ENCODE results near the gene ATP2C2.
"Not testable (repeated sequence)": the region's sequence is repeated elsewhere in the genome, so short reads cannot be mapped to it uniquely, and the experiment has no call there.

ATP2C2 gene

DNA sequence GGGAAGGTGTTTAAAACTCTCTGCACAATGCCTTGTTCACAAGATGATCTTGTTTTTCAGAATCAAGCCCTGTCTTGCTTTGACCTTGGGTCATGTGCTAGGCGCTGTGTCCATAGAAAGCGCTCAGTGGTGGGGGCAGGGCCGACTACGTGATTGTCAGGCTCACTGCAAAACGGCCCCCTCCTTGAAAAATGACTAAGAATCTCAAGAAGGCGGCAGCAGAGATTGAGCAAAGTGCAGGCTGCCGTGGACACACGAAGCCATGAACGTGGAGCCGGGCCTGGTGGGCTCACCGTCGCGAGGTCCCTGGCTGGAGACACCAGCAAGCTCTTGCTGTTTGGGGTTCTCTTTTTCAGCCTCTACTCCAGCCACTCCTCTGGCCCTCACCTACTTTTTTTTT lies 10.2 kb downstream of the ATP2C2 start:
- H3K27me3 ChIP-seq (ENCODE audit: control insufficient read depth, insufficient read depth, low read length) = no peaks in the 10 kb centered on the region
- no peak overlapping the region for H3K9ac ChIP-seq (ENCODE audit: low read length)
- H3K4me3 ChIP-seq (ENCODE audit: low read length) = no peak overlapping the region
- H3K4me1 ChIP-seq (ENCODE audit: control insufficient read depth, insufficient read depth, low read length) = no peaks in the 10 kb centered on the region
- no peaks in the 10 kb centered on the region for H3K36me3 ChIP-seq (ENCODE audit: control insufficient read depth, insufficient read depth, low read length)
- no peak overlapping the region for H3K27ac ChIP-seq (ENCODE audit: low read depth, low read length)

DNA sequence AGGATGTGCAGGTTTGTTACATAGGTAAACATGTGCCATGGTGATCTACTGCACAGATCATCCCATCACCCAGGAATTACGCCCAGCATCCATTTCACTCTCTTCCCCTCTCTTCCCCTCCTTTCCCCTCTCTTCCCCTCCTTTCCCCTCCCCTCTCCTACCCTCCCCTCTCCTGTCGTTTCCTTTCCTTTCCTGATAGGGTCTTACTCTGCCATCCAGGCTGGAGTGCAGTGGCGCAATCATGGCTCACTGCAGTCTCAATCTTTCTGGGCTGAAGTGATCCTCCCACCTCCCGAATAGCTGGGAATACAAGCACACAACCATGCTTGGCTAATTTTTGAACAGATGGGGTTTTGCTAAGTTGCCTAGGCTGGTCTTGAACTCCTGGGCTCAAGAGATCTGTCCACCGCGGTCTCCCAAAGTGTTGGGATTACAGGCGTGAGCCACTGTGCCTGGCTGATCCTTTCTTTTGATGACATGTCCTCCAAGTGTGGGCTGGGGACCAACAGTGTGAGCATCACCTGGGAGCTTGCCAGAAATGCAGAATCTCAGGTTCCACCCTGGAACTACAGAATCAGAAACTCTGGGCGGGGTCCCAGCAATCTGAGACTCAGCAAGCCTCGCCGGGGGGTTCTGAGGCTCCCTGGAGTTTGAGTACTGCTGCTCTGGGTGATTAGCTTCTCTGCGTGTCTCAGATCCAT lies 10.8 kb downstream of the ATP2C2 start:
- no peaks in the 10 kb centered on the region for H3K4me1 ChIP-seq (ENCODE audit: control insufficient read depth, insufficient read depth, low read length)
- no peak overlapping the region for H3K27ac ChIP-seq (ENCODE audit: low read depth, low read length)
- no peak overlapping the region for H3K9ac ChIP-seq (ENCODE audit: low read length)

GRCh38 chr16:84379709-84380362 lies 11.5 kb downstream of the ATP2C2 start:
- Histone ChIP-seq H3K4me1 (ENCODE audit: control insufficient read depth, insufficient read depth, low read length) (no peaks in the 10 kb centered on the region), H3K4me3 (ENCODE audit: low read length) (no peak overlapping the region), H3K9ac (ENCODE audit: low read length) (no peak overlapping the region), H3K36me3 (ENCODE audit: control insufficient read depth, insufficient read depth, low read length) (no peaks in the 10 kb centered on the region), H3K27me3 (ENCODE audit: control insufficient read depth, insufficient read depth, low read length) (no peaks in the 10 kb centered on the region), H3K27ac (ENCODE audit: low read depth, low read length) (no peak overlapping the region)

More for the DNA sequence above, 10.8 kb downstream of the ATP2C2 start:
- H3K36me3 ChIP-seq (ENCODE audit: control insufficient read depth, insufficient read depth, low read length) = no peaks in the 10 kb centered on the region
- H3K4me3 ChIP-seq (ENCODE audit: low read length) = no peak overlapping the region
- no peaks in the 10 kb centered on the region for H3K27me3 ChIP-seq (ENCODE audit: control insufficient read depth, insufficient read depth, low read length)

DNA sequence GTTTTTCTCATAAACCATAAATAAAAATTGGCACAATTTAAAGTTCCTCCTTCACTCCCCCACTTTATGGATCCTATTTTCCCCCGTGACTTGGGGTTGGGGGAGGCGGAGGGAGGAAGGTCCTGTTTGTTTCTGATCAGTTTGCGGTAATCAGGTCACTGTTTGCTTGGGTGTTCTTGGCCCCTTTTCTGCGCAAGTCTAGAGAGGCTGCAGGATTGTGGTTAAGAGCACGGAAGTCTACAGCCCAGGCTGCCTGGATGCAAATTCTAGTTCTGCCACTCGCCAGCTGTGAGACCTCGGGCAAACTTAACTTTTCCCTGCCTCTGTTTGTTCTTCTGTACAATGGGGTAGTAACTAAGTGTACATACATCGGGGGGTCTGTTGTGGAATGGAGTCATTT lies 12.1 kb downstream of the ATP2C2 start:
- Histone ChIP-seq H3K27ac (ENCODE audit: low read depth, low read length) (no peak overlapping the region), H3K4me3 (ENCODE audit: low read length) (no peak overlapping the region), H3K9ac (ENCODE audit: low read length) (no peak overlapping the region), H3K4me1 (ENCODE audit: control insufficient read depth, insufficient read depth, low read length) (no peaks in the 10 kb centered on the region), H3K27me3 (ENCODE audit: control insufficient read depth, insufficient read depth, low read length) (no peaks in the 10 kb centered on the region), H3K36me3 (ENCODE audit: control insufficient read depth, insufficient read depth, low read length) (no peaks in the 10 kb centered on the region)

- Histone ChIP-seq H3K27me3 (ENCODE audit: control insufficient read depth, insufficient read depth, low read length) (no peaks in the 10 kb centered on the region), H3K36me3 (ENCODE audit: control insufficient read depth, insufficient read depth, low read length) (no peaks in the 10 kb centered on the region), H3K4me3 (ENCODE audit: low read length) (no peak overlapping the region), H3K27ac (ENCODE audit: low read depth, low read length) (no peak overlapping the region), H3K9ac (ENCODE audit: low read length) (no peak overlapping the region), H3K4me1 (ENCODE audit: control insufficient read depth, insufficient read depth, low read length) (no peaks in the 10 kb centered on the region)
These were observed 14.1 kb downstream of the ATP2C2 start for GRCh38 chr16:84382396-84382795.

- no peaks in the 10 kb centered on the region for H3K36me3 ChIP-seq (ENCODE audit: control insufficient read depth, insufficient read depth, low read length)
- no peak overlapping the region for H3K27ac ChIP-seq (ENCODE audit: low read depth, low read length)
These were observed 14.8 kb downstream of the ATP2C2 start for GRCh38 chr16:84383106-84383505.

DNA sequence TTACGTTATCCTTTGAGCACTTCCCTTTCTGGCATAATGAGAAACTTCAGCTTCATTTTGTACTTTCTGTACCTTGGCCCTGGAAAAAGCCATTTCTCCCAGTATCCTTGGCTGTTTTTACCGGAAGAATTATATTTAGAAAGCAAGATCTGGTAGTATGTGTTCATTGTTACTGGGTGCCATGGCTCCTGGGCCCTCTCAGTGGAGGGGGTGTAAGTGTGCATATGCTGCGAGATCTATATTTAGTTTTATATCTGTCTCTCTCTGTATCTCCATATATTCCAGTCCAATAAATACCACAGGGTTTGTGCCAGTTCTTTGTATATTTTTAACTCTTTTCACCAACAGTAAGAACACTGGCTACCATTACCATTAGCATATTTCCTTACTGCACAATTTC lies 17.7 kb downstream of the ATP2C2 start:
- Histone ChIP-seq H3K27ac (ENCODE audit: low read depth, low read length) (no peak overlapping the region), H3K9ac (ENCODE audit: low read length) (no peak overlapping the region), H3K27me3 (ENCODE audit: control insufficient read depth, insufficient read depth, low read length) (no peaks in the 10 kb centered on the region)

More at GRCh38 chr16:84383106-84383505, 14.8 kb downstream of the ATP2C2 start:
- no peak overlapping the region for H3K4me3 ChIP-seq (ENCODE audit: low read length)
- no peaks in the 10 kb centered on the region for H3K4me1 ChIP-seq (ENCODE audit: control insufficient read depth, insufficient read depth, low read length)
- H3K27me3 ChIP-seq (ENCODE audit: control insufficient read depth, insufficient read depth, low read length) = no peaks in the 10 kb centered on the region
- H3K9ac ChIP-seq (ENCODE audit: low read length) = no peak overlapping the region

DNA sequence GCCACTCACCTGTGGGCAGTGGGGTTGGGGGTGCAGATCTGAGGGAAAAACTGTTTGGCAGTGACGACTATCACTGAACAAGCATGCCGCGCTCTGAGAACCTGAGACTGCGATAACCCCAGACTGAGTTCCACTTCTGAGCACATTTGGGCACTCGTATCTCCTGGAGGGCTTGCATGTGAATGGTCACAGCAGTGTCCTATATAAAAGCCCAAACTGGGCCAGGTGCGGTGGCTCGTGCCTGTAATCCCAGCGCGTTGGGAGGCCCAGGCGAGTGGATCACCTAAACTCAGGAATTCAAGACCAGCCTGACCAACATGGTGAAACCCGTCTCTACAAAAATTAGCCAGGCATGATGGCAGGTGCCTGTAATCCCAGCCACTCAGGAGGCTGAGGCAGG lies 18.7 kb downstream of the ATP2C2 start:
- Histone ChIP-seq H3K36me3 (ENCODE audit: control insufficient read depth, insufficient read depth, low read length) (no peaks in the 10 kb centered on the region), H3K4me3 (ENCODE audit: low read length) (no peak overlapping the region), H3K27ac (ENCODE audit: low read depth, low read length) (no peak overlapping the region), H3K9ac (ENCODE audit: low read length) (no peak overlapping the region), H3K4me1 (ENCODE audit: control insufficient read depth, insufficient read depth, low read length) (no peaks in the 10 kb centered on the region), H3K27me3 (ENCODE audit: control insufficient read depth, insufficient read depth, low read length) (no peaks in the 10 kb centered on the region)

More for the DNA sequence above, 17.7 kb downstream of the ATP2C2 start:
- Histone ChIP-seq H3K4me3 (ENCODE audit: low read length) (no peak overlapping the region), H3K36me3 (ENCODE audit: control insufficient read depth, insufficient read depth, low read length) (no peaks in the 10 kb centered on the region), H3K4me1 (ENCODE audit: control insufficient read depth, insufficient read depth, low read length) (no peaks in the 10 kb centered on the region)

DNA sequence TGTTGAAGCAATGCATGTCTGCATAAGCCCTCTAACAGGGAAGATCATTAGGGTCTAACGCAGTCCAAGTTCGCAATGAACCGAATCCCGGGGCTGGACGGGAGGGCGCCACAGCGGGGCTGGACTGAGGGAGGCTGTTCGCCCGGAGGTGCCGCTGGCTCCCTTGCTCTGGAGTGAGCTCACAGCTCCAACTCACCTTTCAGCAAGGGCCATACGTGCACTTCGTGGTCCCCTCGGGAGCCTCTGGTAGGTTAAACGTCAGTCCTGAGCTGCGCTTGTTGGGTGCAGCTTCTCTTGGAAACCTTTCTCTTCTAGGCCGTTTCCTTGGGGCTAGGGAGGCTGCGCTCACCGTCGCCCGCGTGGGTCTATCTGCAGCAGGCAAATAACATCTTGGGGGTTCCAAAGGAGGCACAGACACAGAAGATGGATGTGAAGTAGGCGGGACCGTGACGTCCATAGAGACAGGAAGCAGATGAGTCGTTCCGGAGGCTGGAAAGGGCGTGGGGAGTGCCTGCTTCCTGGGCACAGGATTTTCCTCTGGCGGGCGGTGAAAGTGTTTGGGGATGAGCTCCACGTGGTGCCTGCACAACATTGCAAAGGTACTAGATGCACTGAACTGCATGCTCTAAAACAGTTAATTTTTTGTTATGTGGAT lies 21.9 kb downstream of the ATP2C2 start:
- Histone ChIP-seq H3K27ac (ENCODE audit: low read depth, low read length) (no peak overlapping the region), H3K4me3 (ENCODE audit: low read length) (no peak overlapping the region), H3K9ac (ENCODE audit: low read length) (no peak overlapping the region), H3K4me1 (ENCODE audit: control insufficient read depth, insufficient read depth, low read length) (no peaks in the 10 kb centered on the region), H3K36me3 (ENCODE audit: control insufficient read depth, insufficient read depth, low read length) (no peaks in the 10 kb centered on the region), H3K27me3 (ENCODE audit: control insufficient read depth, insufficient read depth, low read length) (no peaks in the 10 kb centered on the region)

DNA sequence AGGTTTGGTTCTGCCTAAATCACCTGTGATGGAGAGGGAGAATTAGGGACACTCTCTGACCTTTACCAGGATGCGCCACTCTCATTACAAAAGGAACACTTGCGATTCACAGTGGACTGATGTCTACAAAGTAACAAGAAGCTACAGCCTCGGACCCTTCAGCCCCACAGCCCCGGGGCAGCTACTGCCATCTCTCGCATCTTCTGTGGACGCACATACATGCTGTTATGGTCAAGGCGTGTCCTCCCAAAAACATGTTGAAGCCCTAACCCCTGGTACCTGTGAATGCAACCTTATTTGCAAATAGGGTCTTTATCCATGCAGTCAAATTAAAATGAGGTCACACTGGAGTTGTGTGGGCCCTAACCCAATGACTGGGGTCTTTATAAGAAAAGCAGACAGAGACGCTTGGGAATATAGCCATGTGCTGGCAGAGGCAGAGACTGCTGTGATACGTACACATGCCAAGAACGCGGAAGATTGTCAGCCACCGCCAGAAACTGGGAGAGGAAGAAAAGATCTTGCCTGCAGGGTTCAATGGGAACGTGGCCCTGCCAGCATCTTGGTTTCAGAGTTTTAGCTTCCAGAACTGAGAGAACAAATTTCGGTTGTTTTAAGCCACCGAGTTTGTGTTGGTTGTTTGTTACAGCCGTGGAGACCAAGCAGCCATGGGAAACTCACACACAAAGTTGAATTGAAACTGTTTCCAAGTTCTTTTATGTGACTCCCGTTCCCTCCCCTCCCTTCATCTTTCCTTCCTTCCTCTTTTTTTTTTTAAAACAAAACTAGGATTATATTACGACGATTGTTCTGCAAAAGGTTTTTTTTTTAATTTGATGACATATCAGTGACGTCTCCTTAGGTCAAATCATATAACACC lies 23.1 kb downstream of the ATP2C2 start:
- Histone ChIP-seq H3K36me3 (ENCODE audit: control insufficient read depth, insufficient read depth, low read length) (no peaks in the 10 kb centered on the region), H3K27ac (ENCODE audit: low read depth, low read length) (no peak overlapping the region), H3K27me3 (ENCODE audit: control insufficient read depth, insufficient read depth, low read length) (no peaks in the 10 kb centered on the region), H3K9ac (ENCODE audit: low read length) (no peak overlapping the region), H3K4me3 (ENCODE audit: low read length) (no peak overlapping the region), H3K4me1 (ENCODE audit: control insufficient read depth, insufficient read depth, low read length) (no peaks in the 10 kb centered on the region)

- no peak overlapping the region for H3K4me3 ChIP-seq (ENCODE audit: low read length)
- H3K9ac ChIP-seq (ENCODE audit: low read length) = no peak overlapping the region
- no peaks in the 10 kb centered on the region for H3K27me3 ChIP-seq (ENCODE audit: control insufficient read depth, insufficient read depth, low read length)
- H3K36me3 ChIP-seq (ENCODE audit: control insufficient read depth, insufficient read depth, low read length) = no peaks in the 10 kb centered on the region
- H3K4me1 ChIP-seq (ENCODE audit: control insufficient read depth, insufficient read depth, low read length) = no peaks in the 10 kb centered on the region
- no peak overlapping the region for H3K27ac ChIP-seq (ENCODE audit: low read depth, low read length)
These were observed 23.7 kb downstream of the ATP2C2 start for GRCh38 chr16:84392031-84392360.

- not testable (repeated sequence) for H3K4me1 ChIP-seq (ENCODE audit: control insufficient read depth, insufficient read depth, low read length); H3K36me3 ChIP-seq (ENCODE audit: control insufficient read depth, insufficient read depth, low read length); H3K27me3 ChIP-seq (ENCODE audit: control insufficient read depth, insufficient read depth, low read length); H3K27ac ChIP-seq (ENCODE audit: low read depth, low read length); H3K4me3 ChIP-seq (ENCODE audit: low read length); H3K9ac ChIP-seq (ENCODE audit: low read length)
These were observed 27.7 kb downstream of the ATP2C2 start for GRCh38 chr16:84396082-84396481.
